H1 (cell line): ENCODE data around the gene CIPC. TPM values are rescaled to one million over a fixed set of nuclear protein-coding genes. Genes with fewer than 3 reads are reported as not detected.

Experiments
- CTCF ChIA-PET: fragments of 300-600 bp; sonication (Branson Sonifier 250); formaldehyde crosslinking; loops from one replicate; lab custom pipeline; 2021; ENCODE audit not compliant: partially characterized antibody; lab: Charles Lee
- POLR2A ChIA-PET: fragments of 300-600 bp; sonication (Branson Sonifier 250); formaldehyde crosslinking; loops from one replicate; lab custom pipeline; 2021; ENCODE audit warnings: inconsistent platforms; ENCODE audit not compliant: partially characterized antibody; lab: Charles Lee
- DNase-seq, 2 experiments: peaks; one replicate each; pipeline versions ENCODE4 v3.0.0 to v3.0.0-alpha.2; 2010 to 2022; ENCODE audit warnings: low spot score in 2 of 2, low read depth in 1 of 2, mixed read lengths in 1 of 2
- FAIRE-seq: peaks from 2 replicates; lab custom pipeline; 2011; peaks lifted over from hg19 to GRCh38; lab: Jason Lieb, UNC
- H2AFZ ChIP-seq: 2 replicates; pipeline ENCODE4 v1.8.1; 2012; ENCODE audit warnings: low read length, inconsistent platforms
- H2AK5ac ChIP-seq: 2 replicates; pipeline ENCODE4 v1.6.1; 2013; ENCODE audit warnings: low read depth, low read length
- H2BK120ac ChIP-seq: replicated peaks from 2 replicates; pipeline ENCODE3; 2013; ENCODE audit warnings: low read depth, low read length, inconsistent platforms
- H2BK12ac ChIP-seq: 2 replicates; pipeline ENCODE4 v1.6.1; 2013; ENCODE audit warnings: low read depth, low read length
- H2BK15ac ChIP-seq: 2 replicates; pipeline ENCODE4 v1.6.1; 2013; ENCODE audit warnings: low read length
- H2BK20ac ChIP-seq: 2 replicates; pipeline ENCODE4 v1.6.1; 2013; ENCODE audit warnings: low read length
- H2BK5ac ChIP-seq: 2 replicates; pipeline ENCODE4 v1.6.1; 2013; ENCODE audit warnings: low read depth, low read length
- H3K14ac ChIP-seq: 2 replicates; pipeline ENCODE4 v1.6.1; 2013; ENCODE audit warnings: inconsistent platforms; ENCODE audit not compliant: insufficient read length
- H3K18ac ChIP-seq: 2 replicates; pipeline ENCODE4 v1.6.1; 2013; ENCODE audit warnings: low read length; ENCODE audit errors: extremely low read depth
- H3K23ac ChIP-seq: 2 replicates; pipeline ENCODE4 v1.6.1; 2013; ENCODE audit warnings: inconsistent platforms; ENCODE audit not compliant: insufficient read length
- H3K23me2 ChIP-seq: 2 replicates; pipeline ENCODE4 v1.6.1; 2013; ENCODE audit warnings: low read depth, low read length
- H3K27ac ChIP-seq: 2 replicates; pipeline ENCODE4 v1.6.1; 2011; ENCODE audit warnings: low read depth, low read length, inconsistent platforms
- H3K27me3 ChIP-seq, 4 experiments: replicated peaks in 1 of 4; 1 replicate in 1 of 4; 2 replicates in 3 of 4; pipeline versions ENCODE4 v1.6.1 to v1.8.1; 2011 to 2013; ENCODE audit warnings: low read length in 3 of 4, mild to moderate bottlenecking in 3 of 4, inconsistent platforms in 2 of 4, mixed read lengths in 2 of 4, moderate library complexity in 1 of 4; ENCODE audit not compliant: control insufficient read depth in 3 of 4, insufficient read depth in 3 of 4; ENCODE audit errors: extremely low read depth in 1 of 4
- H3K36me3 ChIP-seq, 4 experiments: 2 replicates each; pipeline versions ENCODE4 v1.6.1 to v1.8.1; 2011 to 2013; ENCODE audit warnings: mild to moderate bottlenecking in 4 of 4, low read length in 3 of 4, moderate library complexity in 2 of 4, control low read depth in 1 of 4, inconsistent platforms in 1 of 4; ENCODE audit not compliant: insufficient read depth in 4 of 4, control insufficient read depth in 2 of 4
- H3K4ac ChIP-seq: replicated peaks from 2 replicates; pipeline ENCODE3; 2013; ENCODE audit warnings: low read length, low read depth, mixed read lengths, inconsistent platforms; ENCODE audit not compliant: insufficient read length
- H3K4me1 ChIP-seq, 4 experiments: replicated peaks in 1 of 4; 1 replicate in 1 of 4; 2 replicates in 3 of 4; pipeline versions ENCODE4 v1.6.1 to v1.8.1; 2011 to 2013; ENCODE audit warnings: low read length in 3 of 4, inconsistent platforms in 2 of 4, mixed read lengths in 1 of 4; ENCODE audit not compliant: insufficient read depth in 4 of 4, control insufficient read depth in 3 of 4
- H3K4me2 ChIP-seq, 2 experiments: 2 replicates each; pipeline versions ENCODE4 v1.6.1 to v1.8.1; 2011 to 2013; ENCODE audit warnings: low read depth in 2 of 2, low read length in 2 of 2, control low read depth in 1 of 2, inconsistent platforms in 1 of 2, mild to moderate bottlenecking in 1 of 2; ENCODE audit not compliant: insufficient read depth in 1 of 2
- H3K4me3 ChIP-seq, 4 experiments: fragments of 200-600, 300-600 bp in 1 of 4; sonication (generic), shearing (Covaris generic), sonication (Bioruptor Twin) in 1 of 4; 2 replicates each; pipeline versions ENCODE4 v1.5.1 to v1.8.1; 2011 to 2016; ENCODE audit warnings: low read length in 4 of 4, low read depth in 3 of 4, control low read depth in 2 of 4, inconsistent platforms in 2 of 4, mild to moderate bottlenecking in 2 of 4, mixed read lengths in 1 of 4, moderate library complexity in 1 of 4; ENCODE audit not compliant: insufficient read depth in 2 of 4; ENCODE audit errors: extremely low read depth in 1 of 4
- H3K56ac ChIP-seq: replicated peaks from 2 replicates; pipeline ENCODE3; 2013; ENCODE audit warnings: low read depth, mild to moderate bottlenecking, mixed read lengths, low read length, inconsistent platforms; ENCODE audit not compliant: insufficient read length
- H3K79me1 ChIP-seq: 2 replicates; pipeline ENCODE4 v1.6.1; 2013; ENCODE audit warnings: low read depth, low read length, control low read depth
- H3K79me2 ChIP-seq, 2 experiments: 2 replicates each; pipeline versions ENCODE4 v1.6.1 to v1.8.1; 2012 to 2013; ENCODE audit warnings: low read length in 2 of 2, mild to moderate bottlenecking in 2 of 2, inconsistent platforms in 1 of 2; ENCODE audit not compliant: insufficient read depth in 2 of 2, control insufficient read depth in 1 of 2
- H3K9ac ChIP-seq, 4 experiments: replicated peaks in 1 of 4; 1 replicate in 1 of 4; 2 replicates in 3 of 4; pipeline versions ENCODE4 v1.6.1 to v1.8.1; 2011 to 2013; ENCODE audit warnings: low read depth in 3 of 4, low read length in 3 of 4, control low read depth in 2 of 4, mild to moderate bottlenecking in 2 of 4, moderate library complexity in 2 of 4, inconsistent platforms in 1 of 4; ENCODE audit errors: extremely low read depth in 1 of 4
- H3K9me3 ChIP-seq, 2 experiments: 2 replicates each; pipeline versions ENCODE4 v1.6.1 to v1.8.1; 2012 to 2013; ENCODE audit warnings: mild to moderate bottlenecking in 2 of 2, moderate library complexity in 2 of 2, control low read depth in 1 of 2, inconsistent platforms in 1 of 2, low read depth in 1 of 2, low read length in 1 of 2, mixed read lengths in 1 of 2; ENCODE audit not compliant: insufficient read depth in 2 of 2
- H4K20me1 ChIP-seq, 2 experiments: replicated peaks in 1 of 2; 2 replicates each; pipeline versions ENCODE3 to v1.8.1; 2011 to 2013; ENCODE audit warnings: inconsistent platforms in 2 of 2, low read length in 2 of 2, mild to moderate bottlenecking in 1 of 2; ENCODE audit not compliant: insufficient read depth in 2 of 2, control insufficient read depth in 1 of 2
- H4K5ac ChIP-seq: 2 replicates; pipeline ENCODE4 v1.6.1; 2013; ENCODE audit warnings: low read length, low read depth, mixed read lengths, inconsistent platforms; ENCODE audit not compliant: insufficient read length
- H4K8ac ChIP-seq: 2 replicates; pipeline ENCODE4 v1.8.0; 2013; ENCODE audit warnings: mild to moderate bottlenecking, moderate library complexity, low read length, inconsistent platforms; ENCODE audit not compliant: insufficient read depth; ENCODE audit errors: extremely low read depth
- H4K91ac ChIP-seq: replicated peaks from 2 replicates; pipeline ENCODE3; 2013; ENCODE audit warnings: low read length, mixed read lengths, inconsistent platforms; ENCODE audit not compliant: insufficient read length
- CBX5 ChIP-seq: fragments of 300-800, 300-1000 bp; sonication (generic); IDR thresholded peaks from 2 replicates; pipeline ENCODE4 v1.7.1; 2016; ENCODE audit warnings: antibody characterized with exemption, low read length, low read depth
- JUND ChIP-seq: IDR thresholded peaks from 2 replicates; pipeline ENCODE4 v1.6.1; 2011; ENCODE audit warnings: mild to moderate bottlenecking, improper control_type of control experiment, low read length
- SUZ12 ChIP-seq: fragments of 200-600 bp; sonication (generic); IDR thresholded peaks from 2 replicates; pipeline ENCODE4 v1.6.1; 2012; ENCODE audit warnings: mild to moderate bottlenecking, inconsistent platforms, low read length, moderate library complexity, mixed read lengths
- polyA plus RNA-seq, 7 experiments: library from polyadenylated mRNA; depleted of rRNA in 3 of 7; stranded (reverse) in 5 of 7; unstranded in 2 of 7; fragments of >200 nt in 5 of 7; fragments of 200-250 nt in 2 of 7; gene quantifications; 1 replicate in 5 of 7; 2 replicates in 1 of 7; 4 replicates in 1 of 7; pipeline versions ENCODE4 v1.2.1 to v1.2.3, GENCODE V29; 2011 to 2013; ENCODE audit warnings: missing spikeins in 2 of 7, mixed read lengths in 2 of 7
- total RNA-seq: library from RNA; stranded (reverse); fragmentation: NEBNext Ultra II Directional; extraction: Animal tissue kit (Norgen Biotek cat#: 25700); gene quantifications from 2 replicates; pipeline ENCODE4 v1.2.1, GENCODE V29; 2021

The CIPC gene
- total and polyA plus RNA-seq, 2 of the 8 experiments (the other 6 are each of a cell fraction or from before 2014, with no cell fraction given): 13.9 to 32.7 TPM

GRCh38 chr14:77103475-77103874 lies 5.4 kb downstream of the CIPC start:
- TF ChIP-seq CBX5 (no peak), SUZ12 (no peak), JUND (no peak)
- Histone ChIP-seq H3K23me2 (peaks cover 5% of the 10 kb centered on the region; the same call in 1 of the 2 replicates), H4K8ac (no peak overlapping the region), H3K79me1 (peaks cover 4% of the 10 kb centered on the region; the same call in 1 of the 2 replicates), H2AFZ (no peak overlapping the region), H2BK12ac (no peak overlapping the region), H2BK5ac (no peak overlapping the region), H3K27me3 (no peaks in the 10 kb centered on the region), H3K9ac (no peak overlapping the region), H4K20me1 (no peaks in the 10 kb centered on the region), H3K4me2 (no peak overlapping the region), H3K14ac (no peak overlapping the region), H3K4ac (no peak overlapping the region), H3K23ac (no peak overlapping the region), H4K5ac (no peak overlapping the region), H3K56ac (no peak overlapping the region), H3K36me3 (peaks cover 0 to 18% (median 5%) of the 10 kb centered on the region in 4 experiments; a peak in 4 of 8 replicates), H2BK20ac (no peak overlapping the region), H3K27ac (no peak overlapping the region), H2BK120ac (no peak overlapping the region), H3K9me3 (no peaks in the 10 kb centered on the region), H3K18ac (no peak overlapping the region), H4K91ac (no peak overlapping the region), H3K4me1 (peaks cover 4 to 20% (median 11%) of the 10 kb centered on the region in 4 experiments), H2BK15ac (no peak overlapping the region), H3K4me3 (no peak overlapping the region), H2AK5ac (no peak overlapping the region), H3K79me2 (peaks cover 4 to 88% of the 10 kb centered on the region in 2 experiments; a peak in 3 of 4 replicates)
- CTCF ChIA-PET: interaction anchor here (1.2 to 56.8 kb wide), 6 partner anchors 9 to 112 kb away, joined by 3 to 1490 read pairs (median 4); partner anchors contain the start of gene ZDHHC22
- DNase-seq (no peak), FAIRE-seq (no peak)
- POLR2A ChIA-PET: interaction anchor here (3.2 to 8.3 kb wide), 2 partner anchors 8 to 20 kb away, joined by 11 to 49 read pairs; no protein-coding TSS in a partner anchor
